Activated CD4-positive, alpha-beta T cell treated with anti-CD3 and anti-CD28 coated beads, Interleukin-10, Interleukin-2, amounts not matched to agents 100 ng/mL and 50 ng/mL, durations not matched to agents 16 hours and 8 hours (primary cell): ENCODE results near the gene MN1.
"Not testable (repeated sequence)": the region's sequence is repeated elsewhere in the genome, so short reads cannot be mapped to it uniquely, and the experiment has no call there.

ENCODE experiments used
- DNase-seq: peaks from one replicate; pipeline ENCODE4 v3.0.0-alpha.2; 2020

Gene MN1

GRCh38 chr22:27755521-27756211, 45.9 kb downstream of the MN1 start:
- no peak for DNase-seq

GRCh38 chr22:27754888-27755480, 46.6 kb downstream of the MN1 start:
- DNase-seq = no peak

GRCh38 chr22:27754247-27754887, 47.2 kb downstream of the MN1 start:
- no peak for DNase-seq

- DNase-seq = no peak
These were observed 48.8 kb downstream of the MN1 start for GRCh38 chr22:27752771-27753170.

GRCh38 chr22:27752141-27752540, 49.4 kb downstream of the MN1 start:
- no peak for DNase-seq

- DNase-seq = no peak
These were observed 50.1 kb downstream of the MN1 start for GRCh38 chr22:27751277-27752070.

- no peak for DNase-seq
These were observed 50.8 kb downstream of the MN1 start for GRCh38 chr22:27750584-27751265.

- DNase-seq = no peak
These were observed 51.8 kb downstream of the MN1 start for GRCh38 chr22:27749597-27750225.

GRCh38 chr22:27748751-27749191, 52.8 kb downstream of the MN1 start:
- DNase-seq = no peak

GRCh38 chr22:27748349-27748748, 53.2 kb downstream of the MN1 start:
- no peak for DNase-seq

GRCh38 chr22:27747396-27748221, 53.9 kb downstream of the MN1 start:
- no peak for DNase-seq

GRCh38 chr22:27746918-27747317, 54.6 kb downstream of the MN1 start:
- no peak for DNase-seq

GRCh38 chr22:27745809-27746208, 55.7 kb downstream of the MN1 start:
- no peak for DNase-seq

- DNase-seq = no peak
These were observed 56.4 kb downstream of the MN1 start for GRCh38 chr22:27745154-27745553.

GRCh38 chr22:27744078-27744477, 57.5 kb downstream of the MN1 start:
- DNase-seq = not testable (repeated sequence)

GRCh38 chr22:27740202-27740748, 61.3 kb downstream of the MN1 start:
- no peak for DNase-seq

- DNase-seq = no peak
These were observed 64.0 kb downstream of the MN1 start for GRCh38 chr22:27737521-27737920.

- no peak for DNase-seq
These were observed 67.5 kb downstream of the MN1 start for GRCh38 chr22:27734066-27734465.

GRCh38 chr22:27732841-27733240, 68.7 kb downstream of the MN1 start:
- DNase-seq = no peak

GRCh38 chr22:27732391-27732790, 69.2 kb downstream of the MN1 start:
- DNase-seq = no peak

- no peak for DNase-seq
These were observed 69.9 kb downstream of the MN1 start for GRCh38 chr22:27731621-27732020.
